ENCODE measurements around the gene WFS1. TPM values are rescaled to one million over a fixed set of nuclear protein-coding genes. Genes with fewer than 3 reads are reported as not detected.

The WFS1 gene
- total RNA-seq, 2 experiments from 2014 or later = 1.8 to 2.8 TPM

- H3K27ac Mint-ChIP-seq = no peak overlapping the region
- no peak for DNase-seq
- H3K36me3 Mint-ChIP-seq (ENCODE audit: low read depth) = no peaks in the 10 kb centered on the region
- intact Hi-C loops (cut with micrococcal nuclease) = no loop called here
- TF ChIP-seq CTCF (IDR thresholded peaks at IDR 0.05) = no peak
- CTCF ChIA-PET = interaction anchor here (2.0 kb wide), 1 partner anchor 15 kb away, joined by 7 read pairs; no protein-coding TSS in a partner anchor
- no peaks in the 10 kb centered on the region for H3K4me1 Mint-ChIP-seq (ENCODE audit: low read depth)
- H3K4me3 Mint-ChIP-seq = no peak overlapping the region
- POLR2A ChIA-PET = no interaction called here
- no peak for ATAC-seq
- no peaks in the 10 kb centered on the region for H3K27me3 Mint-ChIP-seq
- no peaks in the 10 kb centered on the region for H3K9me3 Mint-ChIP-seq
Measured at GRCh38 chr4:6235012-6235411, 34.6 kb upstream of the WFS1 start.

GRCh38 chr4:6235901-6236640 lies 33.6 kb upstream of the WFS1 start:
- Mint-ChIP-seq H3K4me3 (no peak overlapping the region), H3K27ac (no peak overlapping the region), H3K4me1 (ENCODE audit: low read depth) (no peaks in the 10 kb centered on the region), H3K36me3 (ENCODE audit: low read depth) (no peaks in the 10 kb centered on the region), H3K9me3 (no peaks in the 10 kb centered on the region), H3K27me3 (no peaks in the 10 kb centered on the region)
- ATAC-seq (no peak), DNase-seq (no peak)
- intact Hi-C loops (cut with micrococcal nuclease) = no loop called here
- POLR2A ChIA-PET = no interaction called here
- TF ChIP-seq CTCF (IDR thresholded peaks at IDR 0.05) = no peak
- CTCF ChIA-PET = interaction anchor here (2.0 kb wide), 1 partner anchor 14 kb away, joined by 7 read pairs; no protein-coding TSS in a partner anchor

- no peaks in the 10 kb centered on the region for H3K4me1 Mint-ChIP-seq (ENCODE audit: low read depth)
- intact Hi-C loops (cut with micrococcal nuclease) = no loop called here
- H3K27ac Mint-ChIP-seq = no peak overlapping the region
- TF ChIP-seq CTCF (IDR thresholded peaks at IDR 0.05) = no peak
- peaks cover 2% of the 10 kb centered on the region for H3K27me3 Mint-ChIP-seq
- POLR2A ChIA-PET = no interaction called here
- no peak for ATAC-seq
- no peak overlapping the region for H3K4me3 Mint-ChIP-seq
- CTCF ChIA-PET = interaction anchor here (0.6 to 2.0 kb wide), 2 partner anchors 13 to 91 kb away, joined by 3 to 7 read pairs; no protein-coding TSS in a partner anchor
- no peaks in the 10 kb centered on the region for H3K9me3 Mint-ChIP-seq
- no peaks in the 10 kb centered on the region for H3K36me3 Mint-ChIP-seq (ENCODE audit: low read depth)
- DNase-seq = no peak
Measured at GRCh38 chr4:6236816-6237390, 32.7 kb upstream of the WFS1 start.

- H3K9me3 Mint-ChIP-seq = peaks cover 7% of the 10 kb centered on the region
- ChIA-PET CTCF (interaction anchor here (0.8 kb wide), 1 partner anchor 88 kb away, joined by 3 read pairs; no protein-coding TSS in a partner anchor), POLR2A (no interaction called here)
- no peak for DNase-seq
- H3K4me1 Mint-ChIP-seq (ENCODE audit: low read depth) = no peaks in the 10 kb centered on the region
- no peak for ATAC-seq
- TF ChIP-seq CTCF (IDR thresholded peaks at IDR 0.05) = no peak
- H3K4me3 Mint-ChIP-seq = no peak overlapping the region
- intact Hi-C loops (cut with micrococcal nuclease) = no loop called here
- peaks cover 17% of the 10 kb centered on the region for H3K27me3 Mint-ChIP-seq
- no peak overlapping the region for H3K27ac Mint-ChIP-seq
- H3K36me3 Mint-ChIP-seq (ENCODE audit: low read depth) = no peaks in the 10 kb centered on the region
Measured at GRCh38 chr4:6239486-6239885, 30.2 kb upstream of the WFS1 start.

- no peak overlapping the region for H3K27ac Mint-ChIP-seq
- intact Hi-C loops (cut with micrococcal nuclease) = no loop called here
- H3K27me3 Mint-ChIP-seq = peaks cover 22% of the 10 kb centered on the region
- H3K36me3 Mint-ChIP-seq (ENCODE audit: low read depth) = no peaks in the 10 kb centered on the region
- no peaks in the 10 kb centered on the region for H3K4me1 Mint-ChIP-seq (ENCODE audit: low read depth)
- H3K9me3 Mint-ChIP-seq = peaks cover 12% of the 10 kb centered on the region
- CTCF ChIA-PET = interaction anchor here (0.8 kb wide), 1 partner anchor 88 kb away, joined by 3 read pairs; no protein-coding TSS in a partner anchor
- POLR2A ChIA-PET = no interaction called here
- DNase-seq (no peak), ATAC-seq (no peak)
- H3K4me3 Mint-ChIP-seq = no peak overlapping the region
- TF ChIP-seq CTCF (IDR thresholded peaks at IDR 0.05) = no peak
Measured at GRCh38 chr4:6239968-6240367, 29.7 kb upstream of the WFS1 start.

All from activated CD8-positive, alpha-beta T cell treated with anti-CD3 and anti-CD28 coated beads for 36 hours (primary cell).